Airway epithelial cell (primary cell): ENCODE results near the gene NOD1. TPM values are rescaled to one million over a fixed set of nuclear protein-coding genes. Genes with fewer than 3 reads are reported as not detected.

Experiments
- total RNA-seq: library from RNA; depleted of rRNA; stranded (reverse); fragments of >200 nt; gene quantifications from 2 replicates; pipeline ENCODE4 v1.2.3, GENCODE V29; 2015

The NOD1 gene
- 5.4 and 5.9 TPM in 2 replicates for total RNA-seq

GRCh38 chr7:30478349-30479201 is at the start of gene NOD1:
Gene NOD1 (minus strand): TSS chr7:30478784. CDS start chr7:30456921, 21,863 bp downstream.

GRCh38 chr7:30504301-30505173 is 26.0 kb upstream of the NOD1 start, which contains the start of gene GGCT:
Gene GGCT (minus strand): TSS chr7:30504829. CDS start chr7:30504709, 120 bp downstream.

Other genes starting within 250 kb of the NOD1 start
- gene ZNRF2, start 194.2 kb downstream of the NOD1 start, total RNA-seq: 11.5 and 20.0 TPM in 2 replicates
- gene GGCT, start 26.0 kb upstream of the NOD1 start, total RNA-seq: 76.8 and 79.3 TPM in 2 replicates
- gene GARS1, start 116.1 kb upstream of the NOD1 start, total RNA-seq: 136 and 164 TPM in 2 replicates
- not detected in 2 replicates for gene CRHR2, start 203.7 kb upstream of the NOD1 start, total RNA-seq